ENCODE results near the gene B4GALT3. TPM values are rescaled to one million over a fixed set of nuclear protein-coding genes. Genes with fewer than 3 reads are reported as not detected.

Gene B4GALT3
- polyA plus RNA-seq, 1 donor from 2014 or later: 43.7 TPM

DNA sequence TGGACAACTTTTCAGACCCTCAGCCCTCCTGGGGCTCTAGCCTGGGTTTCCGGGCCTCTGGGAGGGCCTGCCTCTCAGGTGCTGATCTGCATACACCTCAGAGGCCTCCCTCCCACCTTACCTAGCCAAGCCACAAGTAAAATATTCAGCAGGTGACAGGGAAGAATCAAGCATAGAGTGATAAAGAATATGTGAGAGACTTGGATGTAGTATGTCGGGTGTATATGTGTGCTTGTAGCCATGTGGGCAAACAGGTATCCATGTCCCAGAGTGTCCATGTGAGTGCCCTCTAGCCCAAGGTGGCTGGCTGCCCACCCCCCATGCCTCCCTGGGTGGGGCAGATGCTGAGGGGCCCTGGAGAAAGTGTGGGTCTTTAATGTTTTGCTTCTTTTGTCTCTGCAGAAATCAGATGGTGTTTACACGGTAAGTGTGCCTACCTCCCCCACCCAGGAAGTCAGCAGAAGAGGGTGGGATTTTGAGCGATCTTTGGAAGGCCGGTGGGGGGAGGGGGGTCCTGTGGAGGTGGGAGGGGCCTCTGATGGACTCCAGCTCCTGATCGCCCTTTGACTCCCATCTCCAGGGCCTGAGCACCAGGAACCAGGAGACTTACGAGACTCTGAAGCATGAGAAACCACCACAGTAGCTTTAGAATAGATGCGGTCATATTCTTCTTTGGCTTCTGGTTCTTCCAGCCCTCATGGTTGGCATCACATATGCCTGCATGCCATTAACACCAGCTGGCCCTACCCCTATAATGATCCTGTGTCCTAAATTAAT is 41.2 kb upstream of the B4GALT3 start:
- H3K27ac ChIP-seq (ENCODE audit: low read length): no peak overlapping the region
- H3K79me2 ChIP-seq (replicated peaks; ENCODE audit: insufficient read depth, low read length): no peaks in the 10 kb centered on the region
- no peaks in the 10 kb centered on the region for H3K9me3 ChIP-seq (ENCODE audit: low read length)
- no peak overlapping the region for H3K4me3 ChIP-seq (ENCODE audit: low read length)
- H3K36me3 ChIP-seq (ENCODE audit: insufficient read depth, low read length): peaks cover 5% of the 10 kb centered on the region
- no peaks in the 10 kb centered on the region for H3F3A ChIP-seq (ENCODE audit: insufficient read depth, low read length, poor library complexity, severe bottlenecking)
- no peak overlapping the region for H3K4me2 ChIP-seq (ENCODE audit: low read length)
- H2AFZ ChIP-seq (ENCODE audit: low read depth, low read length): no peak overlapping the region
- no peaks in the 10 kb centered on the region for H3K27me3 ChIP-seq (ENCODE audit: insufficient read depth, low read depth, low read length)
- H3K9me2 ChIP-seq (ENCODE audit: insufficient read depth, low read length): no peaks in the 10 kb centered on the region
- TF ChIP-seq EP300 (conservative IDR thresholded peaks at IDR 0.05; ENCODE audit: poor library complexity, severe bottlenecking): no peak
- TF ChIP-seq TAF1 (IDR thresholded peaks at IDR 0.05; ENCODE audit: low read depth): no peak
- no peak for TF ChIP-seq EZH2 (IDR thresholded peaks at IDR 0.05; ENCODE audit: borderline replicate concordance, insufficient read depth, low read length, poor library complexity, severe bottlenecking)
- no peak for TF ChIP-seq MXI1 (conservative IDR thresholded peaks at IDR 0.05; ENCODE audit: poor library complexity, severe bottlenecking)
- TF ChIP-seq, protein P1, sequence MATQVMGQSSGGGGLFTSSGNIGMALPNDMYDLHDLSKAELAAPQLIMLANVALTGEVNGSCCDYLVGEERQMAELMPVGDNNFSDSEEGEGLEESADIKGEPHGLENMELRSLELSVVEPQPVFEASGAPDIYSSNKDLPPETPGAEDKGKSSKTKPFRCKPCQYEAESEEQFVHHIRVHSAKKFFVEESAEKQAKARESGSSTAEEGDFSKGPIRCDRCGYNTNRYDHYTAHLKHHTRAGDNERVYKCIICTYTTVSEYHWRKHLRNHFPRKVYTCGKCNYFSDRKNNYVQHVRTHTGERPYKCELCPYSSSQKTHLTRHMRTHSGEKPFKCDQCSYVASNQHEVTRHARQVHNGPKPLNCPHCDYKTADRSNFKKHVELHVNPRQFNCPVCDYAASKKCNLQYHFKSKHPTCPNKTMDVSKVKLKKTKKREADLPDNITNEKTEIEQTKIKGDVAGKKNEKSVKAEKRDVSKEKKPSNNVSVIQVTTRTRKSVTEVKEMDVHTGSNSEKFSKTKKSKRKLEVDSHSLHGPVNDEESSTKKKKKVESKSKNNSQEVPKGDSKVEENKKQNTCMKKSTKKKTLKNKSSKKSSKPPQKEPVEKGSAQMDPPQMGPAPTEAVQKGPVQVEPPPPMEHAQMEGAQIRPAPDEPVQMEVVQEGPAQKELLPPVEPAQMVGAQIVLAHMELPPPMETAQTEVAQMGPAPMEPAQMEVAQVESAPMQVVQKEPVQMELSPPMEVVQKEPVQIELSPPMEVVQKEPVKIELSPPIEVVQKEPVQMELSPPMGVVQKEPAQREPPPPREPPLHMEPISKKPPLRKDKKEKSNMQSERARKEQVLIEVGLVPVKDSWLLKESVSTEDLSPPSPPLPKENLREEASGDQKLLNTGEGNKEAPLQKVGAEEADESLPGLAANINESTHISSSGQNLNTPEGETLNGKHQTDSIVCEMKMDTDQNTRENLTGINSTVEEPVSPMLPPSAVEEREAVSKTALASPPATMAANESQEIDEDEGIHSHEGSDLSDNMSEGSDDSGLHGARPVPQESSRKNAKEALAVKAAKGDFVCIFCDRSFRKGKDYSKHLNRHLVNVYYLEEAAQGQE (IDR thresholded peaks at IDR 0.05; ENCODE audit: borderline replicate concordance): no peak
- TF ChIP-seq SMC3 (conservative IDR thresholded peaks at IDR 0.05; ENCODE audit: poor library complexity): no peak
- no peak for TF ChIP-seq POLR2AphosphoS5 (IDR thresholded peaks at IDR 0.05)
- TF ChIP-seq RAD21 (conservative IDR thresholded peaks at IDR 0.05): no peak
- no peak for TF ChIP-seq CTCF (IDR thresholded peaks at IDR 0.05; ENCODE audit: poor library complexity, severe bottlenecking)
- H3K9ac ChIP-seq (ENCODE audit: low read length): no peak overlapping the region
- H4K20me1 ChIP-seq (ENCODE audit: insufficient read depth): no peaks in the 10 kb centered on the region

GRCh38 chr1:161217831-161218230 is 40.5 kb upstream of the B4GALT3 start:
- no peaks in the 10 kb centered on the region for H3K9me3 ChIP-seq (ENCODE audit: low read length)
- H3K9me2 ChIP-seq (ENCODE audit: insufficient read depth, low read length): no peaks in the 10 kb centered on the region
- no peak overlapping the region for H3K4me3 ChIP-seq (ENCODE audit: low read length)
- no peak overlapping the region for H3K27ac ChIP-seq (ENCODE audit: low read length)
- no peak overlapping the region for H3K4me2 ChIP-seq (ENCODE audit: low read length)
- H3F3A ChIP-seq (ENCODE audit: insufficient read depth, low read length, poor library complexity, severe bottlenecking): no peaks in the 10 kb centered on the region
- no peak overlapping the region for H3K9ac ChIP-seq (ENCODE audit: low read length)
- H3K79me2 ChIP-seq (replicated peaks; ENCODE audit: insufficient read depth, low read length): no peaks in the 10 kb centered on the region
- H3K27me3 ChIP-seq (ENCODE audit: insufficient read depth, low read depth, low read length): no peaks in the 10 kb centered on the region
- H2AFZ ChIP-seq (ENCODE audit: low read depth, low read length): no peak overlapping the region
- TF ChIP-seq RAD21 (conservative IDR thresholded peaks at IDR 0.05): no peak
- TF ChIP-seq MXI1 (conservative IDR thresholded peaks at IDR 0.05; ENCODE audit: poor library complexity, severe bottlenecking): no peak
- no peak for TF ChIP-seq POLR2AphosphoS5 (IDR thresholded peaks at IDR 0.05)
- no peak for TF ChIP-seq EP300 (conservative IDR thresholded peaks at IDR 0.05; ENCODE audit: poor library complexity, severe bottlenecking)
- no peak for TF ChIP-seq CTCF (IDR thresholded peaks at IDR 0.05; ENCODE audit: poor library complexity, severe bottlenecking)
- TF ChIP-seq EZH2 (IDR thresholded peaks at IDR 0.05; ENCODE audit: borderline replicate concordance, insufficient read depth, low read length, poor library complexity, severe bottlenecking): no peak
- no peak for TF ChIP-seq TAF1 (IDR thresholded peaks at IDR 0.05; ENCODE audit: low read depth)
- TF ChIP-seq, protein P1 (IDR thresholded peaks at IDR 0.05; ENCODE audit: borderline replicate concordance): no peak
- TF ChIP-seq SMC3 (conservative IDR thresholded peaks at IDR 0.05; ENCODE audit: poor library complexity): no peak
- H4K20me1 ChIP-seq (ENCODE audit: insufficient read depth): no peaks in the 10 kb centered on the region
- peaks cover 9% of the 10 kb centered on the region for H3K36me3 ChIP-seq (ENCODE audit: insufficient read depth, low read length)
